Stimulated activated CD4-positive, alpha-beta T cell treated with anti-CD3 and anti-CD28 coated beads, Interleukin-2, amount 100 ng/mL, for 24 hours (primary cell): ENCODE measurements around the gene KLRD1.
"Not testable (repeated sequence)": the region's sequence is repeated elsewhere in the genome, so short reads cannot be mapped to it uniquely, and the experiment has no call there.

Experiments
- DNase-seq, 2 donors: peaks; one replicate each; pipeline ENCODE4 v3.0.0-alpha.2; 2020

The KLRD1 gene

GRCh38 chr12:10369557-10370415, 62.1 kb downstream of the KLRD1 start:
- no peak for DNase-seq

GRCh38 chr12:10371893-10372535, 64.3 kb downstream of the KLRD1 start:
- DNase-seq: not testable (repeated sequence)

- DNase-seq: no peak
Measured at GRCh38 chr12:10372559-10372958, 64.9 kb downstream of the KLRD1 start.

GRCh38 chr12:10374624-10375018, 67.0 kb downstream of the KLRD1 start:
- DNase-seq: no peak

- DNase-seq: not testable (repeated sequence)
Measured at GRCh38 chr12:10378737-10379136, 71.1 kb downstream of the KLRD1 start.
